Motor neuron (in vitro differentiated cells): ENCODE results near the gene CRB1. TPM values are rescaled to one million over a fixed set of nuclear protein-coding genes. Genes with fewer than 3 reads are reported as not detected.

ENCODE experiments used
- ATAC-seq, 8 experiments: fragments of 200-7000 bp; cut with Tn5 transposase; replicated peaks in 6 of 8; 2 replicates each; pipeline ENCODE4 v1.8.0; 2021; ENCODE audit warnings: mild to moderate bottlenecking in 8 of 8, moderate library complexity in 8 of 8
- H3K27ac ChIP-seq, 2 donors: fragments of 250-450 bp; sonication (Bioruptor Pico); 2 replicates each; pipeline ENCODE4 v1.9.0; 2021; ENCODE audit warnings: antibody characterized with exemption in 2 of 2, mild to moderate bottlenecking in 2 of 2, moderate library complexity in 1 of 2
- H3K4me1 ChIP-seq, 2 donors: fragments of 250-450 bp; sonication (Bioruptor Pico); replicated peaks in 1 of 2; 2 replicates each; pipeline ENCODE4 v1.6.1; 2021; ENCODE audit warnings: antibody characterized with exemption in 2 of 2, mild to moderate bottlenecking in 2 of 2, moderate library complexity in 1 of 2
- H3K4me3 ChIP-seq, 5 donors: fragments of 250-450 bp; sonication (Bioruptor Pico); 2 replicates each; pipeline ENCODE4 v1.9.0; 2021; ENCODE audit warnings: antibody characterized with exemption in 5 of 5, mild to moderate bottlenecking in 5 of 5, moderate library complexity in 4 of 5
- WGBS, 10 experiments: fragments of 450-650 bp; shearing (Covaris generic); methylation state at CpG; one replicate each; pipeline ENCODE4 v1.0.0; 2022; 5-methylcytosine and 5-hydroxymethylcytosine counted together
- in situ Hi-C, 9 experiments: fragments of 400-800 bp; cut with MboI; loops; one replicate each; pipeline ENCODE4 v1.15.0; 2021; ENCODE audit warnings: low sequenced_read_pairs in 9 of 9, low pct_unique_long_range_greater_than_20kb in 2 of 9; ENCODE audit not compliant: unreplicated experiment in 9 of 9
- total RNA-seq, 8 experiments: library from RNA; unstranded; fragments of 300-600 nt; gene quantifications; 2 replicates each; pipeline versions ENCODE4 v1.2.3 to v1.2.4, GENCODE V29; 2022

The CRB1 gene
- total RNA-seq, 8 experiments from 2014 or later = 0.66 to 24.9 (median 14.2) TPM

DNA sequence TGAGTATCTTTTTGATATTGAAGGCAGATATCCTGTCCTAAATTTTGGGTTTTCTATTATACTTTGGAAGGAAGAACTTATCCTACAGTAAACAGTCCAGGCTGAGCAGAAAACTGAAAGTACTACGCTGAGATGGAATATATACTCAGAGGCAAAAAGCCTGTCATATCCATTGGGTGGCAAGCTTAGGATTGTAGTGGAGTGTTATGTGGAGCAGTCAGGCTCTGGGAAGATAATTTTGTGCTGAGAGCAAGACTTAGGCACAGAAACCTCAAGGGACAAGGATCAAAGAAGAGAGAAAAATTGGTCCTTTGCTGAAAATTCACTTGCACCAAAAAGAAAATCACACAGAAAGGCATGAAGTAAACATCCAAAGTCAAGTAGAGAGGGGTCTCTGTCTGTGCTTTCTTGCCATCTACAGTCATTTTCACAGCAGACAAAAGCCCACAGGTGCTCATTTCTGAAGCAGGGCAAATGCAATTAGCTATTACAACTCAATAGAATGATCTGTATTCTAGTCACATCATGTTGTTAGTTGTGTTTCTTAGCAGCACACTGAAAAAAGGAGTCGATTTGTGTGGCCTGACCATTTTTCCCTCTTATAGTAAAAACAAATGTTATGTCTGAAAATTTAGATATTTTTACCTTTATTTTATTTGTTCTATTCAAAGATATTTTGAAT is 38.5 kb downstream of the CRB1 start:
- 13 to 100% (median 59%) methylated on average over 1 to 2 of the region's 2 CpGs; no CpG with 5 or more reads in 1 of the 10 experiments for WGBS, 10 experiments
- in situ Hi-C loops = no loop called here
- peaks cover 9 to 18% of the 10 kb centered on the region in 2 donors for H3K4me1 ChIP-seq
- no peak overlapping the region for H3K4me3 ChIP-seq
- ATAC-seq = peak in 7 of 8 experiments; percentile 17 to 68 (median 39)
- H3K27ac ChIP-seq = peak overlapping the region in 1 of 2 donors; percentile 19

DNA sequence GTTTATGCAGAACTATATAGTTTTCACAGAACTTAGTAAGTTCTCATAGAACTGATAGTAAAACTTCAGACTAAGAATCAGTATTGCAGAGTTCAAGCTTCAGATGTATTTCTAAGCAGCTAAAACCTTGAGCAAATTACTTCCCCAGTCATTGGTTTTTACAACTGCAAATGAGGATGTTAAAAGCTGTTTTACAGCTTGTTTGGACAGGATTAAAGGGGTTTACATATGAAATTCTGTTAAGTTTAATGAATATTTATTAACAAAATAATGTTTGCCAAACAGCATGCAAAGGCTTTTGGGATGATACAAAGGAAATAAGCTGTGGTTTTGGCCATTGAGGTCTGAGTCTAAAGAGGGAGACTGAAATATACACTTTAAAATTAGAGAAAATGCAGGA is 39.1 kb downstream of the CRB1 start:
- in situ Hi-C loops = no loop called here
- Histone ChIP-seq H3K27ac (peak overlapping the region in 1 of 2 donors; percentile 1), H3K4me1 (peaks cover 9 to 18% of the 10 kb centered on the region in 2 donors), H3K4me3 (no peak overlapping the region)
- peak in 1 of 8 experiments; percentile 35 for ATAC-seq

DNA sequence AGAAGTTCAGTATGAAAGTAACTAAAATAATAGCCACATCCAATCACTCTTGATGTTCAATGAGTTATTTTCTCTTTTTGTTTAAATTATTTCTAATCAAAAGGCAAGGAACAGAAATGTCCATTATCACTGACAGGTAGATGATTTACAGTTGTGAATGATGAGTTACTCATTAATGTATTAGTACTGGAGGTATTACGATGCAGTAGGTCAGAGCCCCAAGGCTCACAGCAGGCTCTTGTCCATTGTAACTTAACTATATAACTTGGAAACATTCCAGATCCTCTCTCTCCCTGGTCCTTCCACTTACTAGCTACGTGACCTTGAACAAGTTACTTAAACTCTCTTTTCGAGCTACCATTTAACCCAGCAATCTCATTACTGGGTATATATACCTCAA is 39.5 kb downstream of the CRB1 start:
- Histone ChIP-seq H3K27ac (no peak overlapping the region), H3K4me1 (peaks cover 9 to 18% of the 10 kb centered on the region in 2 donors), H3K4me3 (no peak overlapping the region)
- in situ Hi-C loops = no loop called here
- ATAC-seq = no peak
- WGBS, 10 experiments = 33 to 100% (median 80%) methylated on average over 1 to 3 of the region's 3 CpGs; no CpG with 5 or more reads in 1 of the 10 experiments

DNA sequence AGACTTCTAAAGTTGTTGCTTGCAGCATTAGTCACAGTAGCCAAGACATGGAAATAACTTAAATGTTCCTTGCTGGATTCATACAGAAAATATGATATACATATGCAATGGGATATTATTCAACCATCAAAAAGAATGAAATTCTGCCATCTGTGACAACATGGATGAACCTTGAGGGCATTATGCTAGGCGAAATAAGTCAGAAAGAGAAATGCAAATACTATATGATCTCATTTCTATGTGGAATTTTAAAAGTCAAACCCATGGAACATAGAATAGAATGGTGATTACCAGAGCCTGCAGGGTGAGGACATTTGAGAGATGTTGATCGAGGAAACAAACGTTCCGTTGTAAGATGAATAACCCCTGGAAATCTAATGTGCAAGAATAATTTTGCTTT is 43.0 kb downstream of the CRB1 start:
- H3K27ac ChIP-seq = no peak overlapping the region
- H3K4me3 ChIP-seq = no peak overlapping the region
- 0 to 90% (median 85%) methylated on average over 1 to 4 of the region's 4 CpGs; no CpG with 5 or more reads in 1 of the 10 experiments for WGBS, 10 experiments
- ATAC-seq = peak in 3 of 8 experiments; percentile 56 to 88 (median 60)
- in situ Hi-C loops = no loop called here
- peaks cover 13 to 23% of the 10 kb centered on the region in 2 donors for H3K4me1 ChIP-seq

DNA sequence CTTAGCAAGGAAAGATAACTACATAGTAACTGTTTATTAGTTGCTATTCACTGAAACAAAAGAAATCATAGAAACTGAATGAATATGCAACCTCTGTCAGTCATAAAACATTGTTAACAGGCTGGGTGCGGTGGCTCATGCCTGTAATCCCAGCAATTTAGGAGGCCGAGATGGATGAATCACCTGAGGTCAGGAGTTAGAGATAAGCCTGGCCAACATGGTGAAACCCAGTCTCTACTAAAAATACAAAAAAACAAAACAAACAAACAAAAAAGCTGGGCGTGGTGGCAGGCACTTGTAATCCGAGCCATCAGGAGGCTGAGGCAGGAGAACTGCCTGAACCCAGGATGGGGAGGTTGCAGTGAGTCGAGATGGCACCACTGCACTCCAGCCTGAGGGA is 44.1 kb downstream of the CRB1 start:
- Histone ChIP-seq H3K27ac (no peak overlapping the region), H3K4me3 (no peak overlapping the region), H3K4me1 (peaks cover 8 to 12% of the 10 kb centered on the region in 2 donors)
- in situ Hi-C loops = no loop called here
- peak in 2 of 8 experiments; percentile 77 to 84 for ATAC-seq
- 39 to 100% (median 80%) methylated on average over 2 to 5 of the region's 5 CpGs for WGBS, 10 experiments

DNA sequence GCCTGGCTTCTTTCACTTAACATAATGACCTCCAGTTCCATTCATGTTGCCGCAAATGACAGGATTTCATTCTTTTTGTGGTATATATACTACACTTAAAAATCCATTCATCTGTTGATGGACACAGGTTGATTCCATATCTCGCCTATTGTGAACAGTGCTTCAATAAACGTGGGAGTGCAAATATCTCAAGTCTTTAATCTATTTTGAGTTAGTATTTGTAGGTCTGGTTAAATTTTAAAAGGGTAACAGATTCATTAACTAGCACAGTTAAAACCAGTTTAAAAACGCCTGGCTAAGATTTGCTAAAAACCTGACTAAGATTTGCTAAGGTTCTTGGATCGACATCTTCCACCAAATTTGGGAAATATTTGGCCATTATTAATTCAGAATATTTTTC is 45.7 kb downstream of the CRB1 start:
- Histone ChIP-seq H3K27ac (no peak overlapping the region), H3K4me1 (peaks cover 8 to 10% of the 10 kb centered on the region in 2 donors), H3K4me3 (no peak overlapping the region)
- ATAC-seq = no peak
- WGBS, 10 experiments = 42 to 78% (median 63%) methylated on average over 1 to 5 of the region's 5 CpGs
- in situ Hi-C loops = no loop called here

DNA sequence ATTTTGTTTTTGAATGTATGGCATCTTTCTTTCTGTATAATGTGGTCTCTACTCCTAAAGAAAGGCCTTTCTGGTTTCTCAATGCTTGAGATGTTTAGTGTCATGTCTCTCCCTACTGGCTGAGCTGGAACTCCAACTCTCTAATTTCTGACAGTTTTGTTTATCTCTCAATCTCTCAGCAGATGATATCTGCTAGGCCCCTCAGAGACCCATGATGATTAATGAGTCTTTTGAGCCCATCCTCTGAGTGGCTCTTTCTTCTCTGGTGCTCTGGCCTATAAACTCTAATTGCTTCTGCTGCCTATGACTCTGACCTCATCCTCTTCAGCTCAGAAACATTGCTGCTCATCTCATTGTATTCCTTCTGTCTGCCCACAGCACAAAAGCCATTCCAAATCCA is 46.6 kb downstream of the CRB1 start:
- Histone ChIP-seq H3K27ac (peak overlapping the region in 1 of 2 donors; percentile 50), H3K4me1 (peaks cover 8 to 10% of the 10 kb centered on the region in 2 donors), H3K4me3 (no peak overlapping the region)
- peak in 5 of 8 experiments; percentile 99 for ATAC-seq
- in situ Hi-C loops = no loop called here

DNA sequence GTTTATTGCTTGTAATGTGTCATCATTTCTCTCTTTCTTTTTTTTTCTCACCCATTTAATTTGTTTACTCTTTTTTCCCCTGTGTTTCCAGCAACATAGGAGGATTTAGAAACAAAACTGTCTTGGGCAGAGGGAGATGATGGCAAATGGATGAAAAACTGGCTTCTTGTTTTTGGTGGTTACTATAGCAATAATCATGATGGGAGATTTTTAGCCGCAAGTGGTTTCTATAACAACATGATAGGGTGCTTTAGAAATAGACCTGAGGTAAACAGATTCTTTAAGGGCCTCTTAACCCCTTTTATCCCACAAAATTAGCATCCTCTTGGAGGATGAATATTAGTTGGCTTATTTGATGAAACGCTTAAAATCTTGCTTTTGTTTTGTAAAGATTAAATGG is 51.6 kb downstream of the CRB1 start:
- Histone ChIP-seq H3K4me3 (no peak overlapping the region), H3K4me1 (peaks cover 10 to 11% of the 10 kb centered on the region in 2 donors), H3K27ac (no peak overlapping the region)
- ATAC-seq = no peak
- 62 to 95% (median 90%) methylated on average over 1 to 2 of the region's 2 CpGs for WGBS, 10 experiments
- in situ Hi-C loops = no loop called here

DNA sequence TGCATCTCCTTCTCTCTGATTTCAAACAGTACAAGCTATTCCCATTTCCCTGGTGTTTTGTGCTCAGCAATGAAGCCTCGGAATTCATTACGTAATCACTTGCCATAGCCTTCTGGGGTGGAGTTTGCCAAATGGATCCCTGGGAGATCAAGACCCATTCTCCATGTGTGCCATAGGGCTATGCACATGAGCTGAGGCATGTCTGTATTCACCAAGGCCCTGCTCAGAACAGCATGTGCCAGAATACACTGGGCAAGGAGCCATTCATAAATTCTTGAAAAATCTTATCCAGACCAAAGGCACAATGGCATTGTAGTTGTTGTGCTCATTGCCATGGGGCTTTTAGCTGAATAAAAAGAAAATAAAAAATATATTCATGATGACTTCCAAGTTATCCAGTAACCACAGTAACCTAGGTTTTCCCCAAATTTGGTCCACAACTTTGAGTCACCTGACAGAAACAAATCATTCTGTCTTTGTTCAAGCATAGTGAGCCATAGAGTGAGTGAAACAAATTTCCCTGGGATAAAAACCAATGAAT is 53.0 kb downstream of the CRB1 start:
- in situ Hi-C loops = no loop called here
- Histone ChIP-seq H3K4me3 (no peak overlapping the region), H3K27ac (no peak overlapping the region), H3K4me1 (peaks cover 2 to 4% of the 10 kb centered on the region in 2 donors)
- 0 to 100% (median 93%) methylated on average over 1 to 2 of the region's 2 CpGs; no CpG with 5 or more reads in 3 of the 10 experiments for WGBS, 10 experiments
- peak in 7 of 8 experiments; percentile 18 to 97 (median 93) for ATAC-seq

DNA sequence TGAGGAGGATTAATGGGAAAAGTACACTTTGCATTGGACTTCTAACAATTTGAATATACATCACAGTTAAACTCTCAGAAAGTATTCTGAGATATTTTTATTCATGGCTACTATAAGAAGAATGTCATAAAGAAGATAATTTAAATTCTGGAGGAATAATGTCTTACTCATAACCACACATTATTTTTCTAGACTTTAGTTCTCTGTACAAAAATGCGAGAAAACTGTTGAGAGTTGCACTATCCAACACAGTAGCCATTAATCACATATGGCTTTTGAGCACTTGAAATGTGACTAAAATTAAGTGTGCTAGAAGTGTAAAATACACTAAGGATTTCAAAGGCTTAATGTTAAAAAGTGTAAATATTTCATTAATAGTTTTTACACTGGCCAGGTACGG is 53.8 kb downstream of the CRB1 start:
- Histone ChIP-seq H3K4me3 (no peak overlapping the region), H3K4me1 (peaks cover 2 to 4% of the 10 kb centered on the region in 2 donors), H3K27ac (no peak overlapping the region)
- 0 to 100% (median 86%) methylated on average over 1 to 2 of the region's 2 CpGs; no CpG with 5 or more reads in 1 of the 10 experiments for WGBS, 10 experiments
- ATAC-seq = peak in 1 of 8 experiments; percentile 60
- in situ Hi-C loops = no loop called here

DNA sequence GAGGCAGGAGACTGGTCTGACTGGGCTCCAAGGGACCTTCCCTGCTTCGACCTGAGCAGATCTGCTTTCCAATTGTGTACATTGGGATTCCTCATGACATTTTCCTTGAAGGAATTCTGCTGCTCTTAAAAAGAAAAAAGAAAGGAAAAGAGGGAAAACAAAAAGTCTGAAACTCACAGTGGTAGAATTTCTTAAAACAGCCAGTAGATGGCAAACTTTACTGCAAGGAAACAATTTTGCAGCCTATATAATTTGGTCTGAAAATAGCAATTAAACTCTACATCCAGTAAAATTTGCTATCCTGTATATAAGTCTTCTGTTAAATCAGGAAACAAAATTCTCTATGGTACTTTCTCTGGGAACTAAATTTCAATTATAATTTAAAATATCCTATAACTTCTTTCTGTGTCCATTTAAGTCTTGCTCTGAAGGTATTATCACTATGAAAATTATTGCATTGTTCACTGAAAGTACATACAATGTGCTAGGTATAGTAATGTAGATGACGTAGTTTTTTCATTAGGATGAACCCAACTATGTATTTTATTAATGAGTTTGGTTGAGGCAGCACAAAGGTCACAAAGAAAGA is 59.8 kb downstream of the CRB1 start:
- H3K4me3 ChIP-seq = no peak overlapping the region
- WGBS, 10 experiments = 0 to 60% (median 21%) methylated on average over 1 to 2 of the region's 2 CpGs; no CpG with 5 or more reads in 1 of the 10 experiments
- ATAC-seq = peak in 3 of 8 experiments; percentile 34 to 53 (median 41)
- in situ Hi-C loops = loop anchor here in 1 of 9 experiments (25.0 kb wide), 1 partner anchor 1134 kb away; no protein-coding TSS in a partner anchor
- H3K4me1 ChIP-seq = peaks cover 1 to 8% of the 10 kb centered on the region in 2 donors
- H3K27ac ChIP-seq = no peak overlapping the region

DNA sequence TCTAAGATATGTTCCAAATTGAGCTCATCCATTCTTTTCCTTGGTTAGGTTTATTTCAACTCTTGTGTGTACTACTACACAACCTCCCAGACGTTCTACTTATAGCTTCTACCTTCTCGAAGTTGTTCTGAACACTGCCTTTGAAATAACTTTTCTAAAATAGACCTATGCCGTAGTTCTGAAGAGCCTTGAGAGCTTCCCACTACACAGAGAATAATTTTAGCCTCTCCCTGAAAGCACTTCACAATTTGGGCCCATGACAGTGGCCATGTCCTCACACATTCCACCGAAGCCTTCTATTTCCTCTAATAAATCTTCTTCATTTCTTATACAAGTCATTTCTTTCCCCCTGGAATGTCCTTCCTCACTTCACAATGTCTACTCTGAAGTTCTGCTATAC is 62.2 kb downstream of the CRB1 start:
- H3K4me1 ChIP-seq = peaks cover 5 to 19% of the 10 kb centered on the region in 2 donors
- no peak overlapping the region for H3K27ac ChIP-seq
- H3K4me3 ChIP-seq = no peak overlapping the region
- ATAC-seq = no peak
- in situ Hi-C loops = loop anchor here in 1 of 9 experiments (25.0 kb wide), 1 partner anchor 1132 kb away; no protein-coding TSS in a partner anchor
- WGBS, 10 experiments = 27 to 98% (median 84%) methylated on average over 3 to 4 of the region's 4 CpGs

DNA sequence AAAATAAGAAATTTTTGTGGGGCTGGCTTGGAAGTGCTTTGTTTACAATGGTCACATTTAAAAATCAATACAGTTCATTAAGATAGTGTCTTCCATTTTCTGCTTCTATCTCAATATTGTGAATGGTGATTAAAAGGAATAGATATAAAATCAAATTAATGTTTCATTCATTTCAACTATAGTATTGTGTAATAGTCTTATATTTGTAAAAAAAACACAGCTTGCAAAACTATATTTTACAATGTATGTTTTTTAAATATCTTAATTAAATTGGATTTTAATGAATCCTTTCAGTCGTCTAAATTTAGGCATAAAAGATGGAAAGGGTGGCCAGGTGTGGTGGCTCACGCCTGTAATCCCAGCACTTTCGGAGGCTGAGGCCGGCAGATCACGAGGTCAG is 63.5 kb downstream of the CRB1 start:
- in situ Hi-C loops = loop anchor here in 1 of 9 experiments (25.0 kb wide), 1 partner anchor 1131 kb away; no protein-coding TSS in a partner anchor
- 44 to 100% (median 93%) methylated on average over 1 to 5 of the region's 5 CpGs; no CpG with 5 or more reads in 1 of the 10 experiments for WGBS, 10 experiments

More for the DNA sequence above, 63.5 kb downstream of the CRB1 start:
- H3K27ac ChIP-seq = no peak overlapping the region
- H3K4me3 ChIP-seq = no peak overlapping the region
- ATAC-seq = no peak
- peaks cover 5 to 19% of the 10 kb centered on the region in 2 donors for H3K4me1 ChIP-seq
